ENCODE measurements around the gene BPIFB4. TPM values are rescaled to one million over a fixed set of nuclear protein-coding genes. Genes with fewer than 3 reads are reported as not detected.

Gene BPIFB4
- 0.06 and 0.24 TPM in 2 replicates for total RNA-seq

GRCh38 chr20:33079259-33079658, at the start of gene BPIFB4:
Gene BPIFB4 (plus strand): TSS chr20:33079643. CDS start chr20:33081527, 1,884 bp downstream.

GRCh38 chr20:33031531-33031930, 47.9 kb upstream of the BPIFB4 start, which contains the start of gene BPIFB6:
Gene BPIFB6 (plus strand): TSS chr20:33031648. CDS start chr20:33031648, 0 bp downstream.

GRCh38 chr20:33053291-33054106, 25.9 kb upstream of the BPIFB4 start, which contains the start of gene BPIFB3:
Gene BPIFB3 (plus strand): TSS chr20:33053903. CDS start chr20:33055436, 1,533 bp downstream.

Other genes with a start within 250 kb of the BPIFB4 start
- gene EFCAB8, start 220.7 kb upstream of the BPIFB4 start, total RNA-seq = not detected in 2 replicates
- not detected in 2 replicates for gene SUN5, start 75.2 kb upstream of the BPIFB4 start, total RNA-seq
- not detected in 2 replicates for gene BPIFB2, start 71.9 kb upstream of the BPIFB4 start, total RNA-seq
- not detected in 2 replicates for gene BPIFB6, start 48.0 kb upstream of the BPIFB4 start, total RNA-seq
- not detected in 2 replicates for gene BPIFB3, start 25.7 kb upstream of the BPIFB4 start, total RNA-seq
- not detected in 2 replicates for gene BPIFA2, start 88.5 kb downstream of the BPIFB4 start, total RNA-seq
- not detected in 2 replicates for gene BPIFA3, start 137.7 kb downstream of the BPIFB4 start, total RNA-seq
- gene BPIFA1, start 156.4 kb downstream of the BPIFB4 start, total RNA-seq = not detected in 2 replicates
- 0.50 TPM in 1 of 2 replicates, not detected in the other for gene BPIFB1, start 203.6 kb downstream of the BPIFB4 start, total RNA-seq